HG02938 (cell line): Measurements from ENCODE around the gene NAA38.
"Not testable (repeated sequence)": the region's sequence is repeated elsewhere in the genome, so short reads cannot be mapped to it uniquely, and the experiment has no call there.

ENCODE experiments used
- ATAC-seq: cut with Tn5 transposase; IDR thresholded peaks from one replicate; pipeline ENCODE4 v1.9.1; 2021; ENCODE audit warnings: mild to moderate bottlenecking, moderate library complexity; ENCODE audit not compliant: unreplicated experiment

NAA38 gene

GRCh38 chr17:7882068-7882467 lies 24.7 kb upstream of the NAA38 start:
- ATAC-seq = no peak

GRCh38 chr17:7881276-7882054 lies 24.1 kb upstream of the NAA38 start:
- no peak for ATAC-seq

GRCh38 chr17:7880076-7880868 lies 22.9 kb upstream of the NAA38 start:
- no peak for ATAC-seq

GRCh38 chr17:7878234-7878633 lies 20.9 kb upstream of the NAA38 start:
- ATAC-seq = no peak

- no peak for ATAC-seq
Measured at GRCh38 chr17:7875804-7876370, 18.5 kb upstream of the NAA38 start.

GRCh38 chr17:7873051-7873450 lies 15.7 kb upstream of the NAA38 start:
- no peak for ATAC-seq

GRCh38 chr17:7867881-7868329 lies 10.5 kb upstream of the NAA38 start:
- no peak for ATAC-seq

- no peak for ATAC-seq
Measured at GRCh38 chr17:7864995-7865650, 7.8 kb upstream of the NAA38 start.

- ATAC-seq = not testable (repeated sequence)
Measured at GRCh38 chr17:7864384-7864783, 7.0 kb upstream of the NAA38 start.

GRCh38 chr17:7862692-7863437 lies 5.5 kb upstream of the NAA38 start:
- ATAC-seq = no peak

GRCh38 chr17:7859028-7859427 lies 1.7 kb upstream of the NAA38 start:
- no peak for ATAC-seq

GRCh38 chr17:7858522-7858810 lies 1.1 kb upstream of the NAA38 start:
- no peak for ATAC-seq

GRCh38 chr17:7857713-7858521 lies 558 bp upstream of the NAA38 start, which contains the start of gene CYB5D1:
Gene CYB5D1 (plus strand): TSS chr17:7858003. CDS start chr17:7858135, 132 bp downstream.
- ATAC-seq = peak; percentile 37

GRCh38 chr17:7856011-7856810 lies 1.1 kb downstream of the NAA38 start:
- no peak for ATAC-seq

GRCh38 chr17:7855660-7856010 lies 1.7 kb downstream of the NAA38 start:
- ATAC-seq = no peak

- ATAC-seq = no peak
Measured at GRCh38 chr17:7854851-7855659, 2.3 kb downstream of the NAA38 start, which contains the start of gene TMEM88. Gene TMEM88 (plus strand): TSS chr17:7855066. CDS start chr17:7855075, 9 bp downstream.

- no peak for ATAC-seq
Measured at GRCh38 chr17:7854078-7854777, 3.1 kb downstream of the NAA38 start.

GRCh38 chr17:7853691-7854038 lies 3.7 kb downstream of the NAA38 start:
- no peak for ATAC-seq
